AG10803 (cell line): ENCODE measurements around the gene MAPKAP1.
A peak's percentile ranks its signal among the peaks of the same experiment; 100 is the strongest.

Experiments
- DNase-seq: peaks from one replicate; pipeline ENCODE4 v3.0.0; 2010; ENCODE audit warnings: low read depth
- H3K4me3 ChIP-seq: 2 replicates; pipeline ENCODE4 v1.5.1; 2011; ENCODE audit warnings: mild to moderate bottlenecking, low read length, control low read depth
- TF ChIP-seq, protein P1 (sequence below): conservative IDR thresholded peaks from 2 replicates; pipeline ENCODE4 v1.5.1; 2011; ENCODE audit warnings: mild to moderate bottlenecking, low read length, control low read depth, inconsistent platforms

The MAPKAP1 gene

DNA sequence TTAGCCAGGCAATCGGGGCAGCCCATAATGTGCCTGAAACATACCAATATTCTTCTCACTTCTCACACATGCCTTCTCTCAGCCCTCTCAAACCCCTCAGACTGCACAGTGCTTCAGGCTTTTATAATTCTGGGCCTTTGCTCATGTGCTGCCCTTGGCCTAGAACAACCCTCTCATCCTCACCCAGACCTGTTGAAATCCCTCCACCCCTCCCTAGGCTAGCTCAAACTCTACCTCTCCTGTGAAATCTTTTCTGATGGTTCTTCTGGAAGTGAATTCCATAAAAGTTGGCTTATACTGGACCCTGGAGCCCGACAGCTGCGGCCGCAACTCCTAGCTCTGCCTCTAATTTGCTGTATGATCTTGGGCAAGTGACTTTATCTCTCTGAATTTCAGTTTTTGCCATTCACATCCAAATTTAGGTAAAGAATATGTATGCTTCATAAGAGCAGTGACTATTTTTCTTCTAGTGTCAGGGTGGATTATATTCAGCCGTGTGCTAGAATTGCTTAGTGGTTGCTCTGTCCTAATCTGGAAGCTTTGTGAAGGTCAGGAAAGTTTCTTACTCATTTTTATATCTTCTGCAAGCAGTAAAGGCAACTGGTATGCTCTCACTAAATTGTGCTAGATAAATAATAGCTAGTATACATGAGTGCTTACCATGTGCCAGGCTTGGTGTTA, 221.4 kb downstream of the MAPKAP1 start:
- TF ChIP-seq, protein P1, sequence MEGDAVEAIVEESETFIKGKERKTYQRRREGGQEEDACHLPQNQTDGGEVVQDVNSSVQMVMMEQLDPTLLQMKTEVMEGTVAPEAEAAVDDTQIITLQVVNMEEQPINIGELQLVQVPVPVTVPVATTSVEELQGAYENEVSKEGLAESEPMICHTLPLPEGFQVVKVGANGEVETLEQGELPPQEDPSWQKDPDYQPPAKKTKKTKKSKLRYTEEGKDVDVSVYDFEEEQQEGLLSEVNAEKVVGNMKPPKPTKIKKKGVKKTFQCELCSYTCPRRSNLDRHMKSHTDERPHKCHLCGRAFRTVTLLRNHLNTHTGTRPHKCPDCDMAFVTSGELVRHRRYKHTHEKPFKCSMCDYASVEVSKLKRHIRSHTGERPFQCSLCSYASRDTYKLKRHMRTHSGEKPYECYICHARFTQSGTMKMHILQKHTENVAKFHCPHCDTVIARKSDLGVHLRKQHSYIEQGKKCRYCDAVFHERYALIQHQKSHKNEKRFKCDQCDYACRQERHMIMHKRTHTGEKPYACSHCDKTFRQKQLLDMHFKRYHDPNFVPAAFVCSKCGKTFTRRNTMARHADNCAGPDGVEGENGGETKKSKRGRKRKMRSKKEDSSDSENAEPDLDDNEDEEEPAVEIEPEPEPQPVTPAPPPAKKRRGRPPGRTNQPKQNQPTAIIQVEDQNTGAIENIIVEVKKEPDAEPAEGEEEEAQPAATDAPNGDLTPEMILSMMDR, result no peak
- no peak for DNase-seq
- no peak overlapping the region for H3K4me3 ChIP-seq

DNA sequence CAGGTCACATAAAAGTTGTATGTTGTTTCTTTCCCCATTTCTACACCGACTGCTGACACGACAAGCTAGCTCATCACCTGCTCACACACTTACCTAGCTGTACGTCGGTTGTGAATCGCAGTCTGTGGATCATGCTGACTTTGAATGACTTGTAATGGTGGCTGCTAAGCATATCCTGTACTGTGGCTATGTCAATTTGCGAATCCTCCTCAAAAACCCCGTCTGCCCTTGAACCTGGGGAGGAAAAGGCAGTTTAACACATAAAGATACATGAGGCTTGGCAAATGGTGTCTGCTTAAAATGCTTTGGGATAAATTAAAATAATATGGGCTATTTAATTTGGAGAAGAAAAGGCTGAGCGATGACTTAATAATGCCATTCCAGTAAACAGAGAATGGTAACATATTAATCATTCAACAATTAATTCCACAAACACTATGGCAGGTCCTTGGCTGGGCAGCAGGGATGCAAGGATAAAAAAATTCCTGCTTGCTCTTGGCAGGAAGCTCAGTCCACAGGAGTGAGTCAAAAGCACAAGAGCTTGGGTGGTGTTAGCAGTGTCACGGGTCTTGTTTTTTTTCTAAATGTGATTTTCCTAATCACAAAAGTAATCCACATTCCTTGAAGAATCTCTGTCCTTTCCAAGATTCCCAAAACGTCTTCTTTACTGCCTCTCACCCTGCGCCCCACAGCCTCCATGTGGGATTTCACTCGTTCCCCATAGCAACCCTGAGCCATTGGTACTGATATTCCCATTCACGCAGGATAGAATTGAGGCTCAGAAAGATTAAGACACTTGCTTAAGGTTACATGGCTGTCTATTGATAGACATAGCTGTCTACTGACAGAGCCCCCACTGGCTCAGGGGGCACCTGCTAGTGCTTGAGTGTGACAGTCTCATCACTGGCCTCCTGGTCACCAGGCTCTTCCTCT, 222.4 kb downstream of the MAPKAP1 start:
- peak; percentile 92 for DNase-seq
- H3K4me3 ChIP-seq, result no peak overlapping the region
- TF ChIP-seq, protein P1, result no peak

DNA sequence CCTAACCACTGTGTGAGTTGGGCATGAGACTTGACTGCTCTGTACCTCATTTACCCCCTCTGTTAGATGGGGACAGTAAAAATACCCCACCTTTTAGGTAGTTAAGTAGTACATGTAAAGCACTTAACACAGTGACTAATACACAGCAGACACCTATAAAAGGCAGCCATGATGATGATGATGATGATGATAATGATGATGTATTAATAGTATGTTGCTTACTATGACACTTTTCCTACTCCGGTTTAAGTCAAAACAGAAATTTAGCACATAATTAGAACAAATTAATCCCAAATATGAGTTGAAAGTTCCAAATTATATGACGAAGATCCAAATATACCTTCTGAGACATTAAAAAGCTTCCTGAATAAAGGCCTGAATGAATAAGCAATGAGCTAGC, 223.3 kb downstream of the MAPKAP1 start:
- TF ChIP-seq, protein P1, result no peak
- DNase-seq, result no peak
- no peak overlapping the region for H3K4me3 ChIP-seq

DNA sequence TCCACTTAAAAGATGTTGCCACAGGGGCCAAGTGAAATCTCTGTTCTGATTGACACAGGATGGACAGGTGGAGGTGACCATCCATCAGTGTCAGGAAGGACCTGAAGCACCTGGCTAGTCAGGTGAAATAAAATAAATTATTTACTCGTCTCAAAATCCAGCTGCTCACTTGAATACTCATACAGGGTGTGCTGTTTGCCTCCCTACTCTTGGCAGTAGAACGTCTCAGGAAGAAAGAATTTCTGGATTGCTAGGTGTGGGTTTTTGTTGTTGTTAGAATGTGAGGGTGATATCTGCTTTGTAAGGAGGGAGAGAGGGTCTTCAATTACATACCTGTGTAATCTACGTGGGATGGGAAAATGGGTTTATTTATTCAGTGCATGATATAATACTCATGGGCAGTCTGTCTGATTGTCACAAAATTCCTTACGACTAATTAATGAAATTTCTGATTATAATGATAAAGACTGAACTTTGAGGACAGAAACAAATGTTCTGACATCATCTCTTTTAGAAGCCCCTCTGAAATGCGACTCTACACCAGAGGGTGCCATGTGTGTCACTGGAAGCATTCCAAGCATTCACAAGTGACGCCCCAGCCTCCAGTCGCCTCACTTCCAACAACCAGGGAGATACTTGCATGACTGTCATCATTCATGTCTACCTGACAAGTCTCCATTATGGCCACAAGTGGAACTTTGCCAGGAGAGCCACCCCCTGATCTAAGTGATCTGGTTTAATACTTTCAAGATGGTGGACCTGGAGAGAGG, 227.0 kb downstream of the MAPKAP1 start:
- no peak for DNase-seq
- TF ChIP-seq, protein P1, result no peak
- H3K4me3 ChIP-seq, result no peak overlapping the region

DNA sequence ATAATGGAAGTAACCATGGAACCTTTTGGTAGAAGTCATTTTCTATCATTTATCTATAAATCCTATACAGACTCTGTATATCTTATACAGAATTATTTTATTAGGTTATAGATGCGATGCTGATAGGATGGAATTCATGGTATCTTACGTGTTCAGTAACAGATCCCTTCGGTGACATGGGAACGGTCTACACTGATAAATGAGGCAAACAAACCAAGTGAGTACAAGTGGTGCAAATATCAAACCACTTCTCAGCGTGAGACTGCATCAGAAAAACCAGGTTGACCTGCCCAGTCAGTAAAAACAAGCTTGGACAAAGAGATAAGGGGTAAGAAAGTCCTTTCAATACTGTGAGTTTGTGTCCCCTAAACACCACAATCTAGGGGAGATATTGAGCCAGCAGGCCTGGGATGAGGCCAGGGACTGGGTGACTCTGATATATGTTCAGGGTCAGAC, 229.9 kb downstream of the MAPKAP1 start:
- no peak for DNase-seq
- TF ChIP-seq, protein P1, result no peak
- no peak overlapping the region for H3K4me3 ChIP-seq

DNA sequence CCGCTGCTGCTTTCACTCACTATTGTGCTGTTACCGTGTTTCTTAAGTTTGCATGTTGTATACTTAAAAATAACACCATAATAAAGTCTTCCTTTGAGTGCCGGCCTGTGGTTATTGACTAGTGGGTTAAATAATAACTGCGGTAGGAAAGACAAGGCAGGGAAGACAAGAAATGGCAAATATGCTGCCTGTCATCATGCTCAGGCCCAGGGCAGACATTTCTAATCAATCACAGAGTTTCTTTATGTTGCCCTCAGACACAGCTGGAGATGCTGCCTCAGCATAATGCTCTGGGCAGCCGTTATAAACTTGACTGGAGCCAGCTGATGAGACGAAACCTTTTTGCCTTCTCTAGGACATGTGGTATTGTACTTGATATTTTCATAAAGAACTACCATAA, 230.4 kb downstream of the MAPKAP1 start:
- no peak for DNase-seq
- H3K4me3 ChIP-seq, result no peak overlapping the region
- TF ChIP-seq, protein P1, result no peak
